ENCODE results near the gene FGF7.
"Not testable (repeated sequence)": the region's sequence is repeated elsewhere in the genome, so short reads cannot be mapped to it uniquely, and the experiment has no call there.

Gene FGF7, protein sequence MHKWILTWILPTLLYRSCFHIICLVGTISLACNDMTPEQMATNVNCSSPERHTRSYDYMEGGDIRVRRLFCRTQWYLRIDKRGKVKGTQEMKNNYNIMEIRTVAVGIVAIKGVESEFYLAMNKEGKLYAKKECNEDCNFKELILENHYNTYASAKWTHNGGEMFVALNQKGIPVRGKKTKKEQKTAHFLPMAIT

GRCh38 chr15:49423021-49423420 is at the start of gene FGF7:
Gene FGF7, plus strand, starts transcription at chr15:49423242. Its CDS starts 1,056 bp downstream, at chr15:49424298.
- no peak for DNase-seq

DNA sequence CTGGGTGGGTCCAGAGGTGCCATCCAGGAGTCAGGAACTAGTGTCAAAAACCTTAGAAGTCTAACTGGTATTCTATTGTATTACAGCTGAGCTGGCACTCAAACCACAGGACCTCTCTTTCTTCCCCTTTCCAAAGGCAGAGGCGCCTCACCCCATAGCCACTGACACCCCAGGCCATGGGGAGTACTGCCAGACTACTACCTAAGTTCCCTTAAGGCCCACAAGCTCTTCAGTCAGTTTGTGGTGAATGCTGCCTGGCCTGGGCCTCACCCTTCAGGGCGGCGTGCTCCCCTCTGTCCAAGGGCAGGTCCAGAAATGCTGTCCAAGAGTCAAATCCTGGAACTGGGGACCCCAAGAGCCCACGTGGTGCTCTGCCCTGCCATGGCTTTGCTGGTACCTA is 43.0 kb upstream of the FGF7 start:
- no peak for DNase-seq

GRCh38 chr15:49380912-49381311 is 42.1 kb upstream of the FGF7 start:
- DNase-seq: no peak

GRCh38 chr15:49382394-49382793 is 40.6 kb upstream of the FGF7 start:
- no peak for DNase-seq

DNA sequence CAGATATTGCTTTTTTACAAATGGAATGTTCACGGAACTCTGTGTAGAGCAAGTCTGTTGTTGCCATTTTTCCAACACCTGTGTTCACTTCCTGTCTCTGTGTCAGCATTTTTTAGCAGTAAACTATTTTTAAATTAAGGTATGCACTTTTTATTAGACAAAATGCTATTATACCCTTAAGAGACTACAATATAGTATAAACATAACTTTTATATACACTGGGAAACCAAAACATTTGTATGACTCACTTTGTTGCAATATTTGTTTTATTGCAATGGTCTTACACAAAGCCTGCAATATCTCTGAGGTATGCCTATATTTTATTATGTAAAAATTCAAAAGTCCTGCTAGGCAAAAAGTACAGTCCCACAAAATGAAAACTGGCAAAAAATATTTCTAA is 39.8 kb upstream of the FGF7 start:
- DNase-seq: no peak

- DNase-seq: no peak
Observed at GRCh38 chr15:49387471-49387870, 35.6 kb upstream of the FGF7 start.

DNA sequence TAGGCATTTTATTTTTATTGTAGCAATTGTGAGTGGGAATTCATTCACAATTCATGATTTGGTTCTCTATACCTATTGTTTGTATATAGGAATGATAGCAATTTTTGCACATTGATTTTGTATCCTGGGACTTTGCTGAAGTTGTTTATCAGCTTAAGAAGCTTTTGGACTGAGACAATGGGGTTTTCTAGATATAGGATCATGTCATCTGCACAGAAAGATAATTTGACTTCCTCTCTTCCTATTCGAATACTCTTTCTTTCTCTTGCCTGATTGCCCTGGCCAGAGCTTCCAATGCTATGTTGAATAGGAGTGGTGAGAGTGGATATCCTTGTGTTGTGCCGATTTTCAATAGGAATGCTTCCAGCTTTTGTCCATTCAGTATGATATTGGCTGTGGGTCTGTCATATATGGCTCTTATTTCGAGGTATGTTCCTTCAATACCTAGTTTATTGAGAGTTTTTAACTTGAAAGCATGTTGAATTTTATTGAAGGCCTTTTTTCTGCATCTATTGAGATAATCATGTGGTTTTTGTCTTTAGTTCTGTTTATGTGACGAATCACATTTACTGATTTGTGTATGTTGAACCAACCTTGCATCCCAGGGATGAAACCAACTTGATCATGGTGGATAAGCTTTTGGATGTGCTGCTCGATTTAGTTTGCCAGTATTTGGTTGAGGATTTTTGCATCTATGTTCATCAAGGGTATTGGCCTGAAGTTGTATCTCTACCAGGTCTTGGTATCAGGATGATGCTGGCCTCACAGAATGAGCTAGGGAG is 20.3 kb upstream of the FGF7 start:
- DNase-seq: not testable (repeated sequence)

DNA sequence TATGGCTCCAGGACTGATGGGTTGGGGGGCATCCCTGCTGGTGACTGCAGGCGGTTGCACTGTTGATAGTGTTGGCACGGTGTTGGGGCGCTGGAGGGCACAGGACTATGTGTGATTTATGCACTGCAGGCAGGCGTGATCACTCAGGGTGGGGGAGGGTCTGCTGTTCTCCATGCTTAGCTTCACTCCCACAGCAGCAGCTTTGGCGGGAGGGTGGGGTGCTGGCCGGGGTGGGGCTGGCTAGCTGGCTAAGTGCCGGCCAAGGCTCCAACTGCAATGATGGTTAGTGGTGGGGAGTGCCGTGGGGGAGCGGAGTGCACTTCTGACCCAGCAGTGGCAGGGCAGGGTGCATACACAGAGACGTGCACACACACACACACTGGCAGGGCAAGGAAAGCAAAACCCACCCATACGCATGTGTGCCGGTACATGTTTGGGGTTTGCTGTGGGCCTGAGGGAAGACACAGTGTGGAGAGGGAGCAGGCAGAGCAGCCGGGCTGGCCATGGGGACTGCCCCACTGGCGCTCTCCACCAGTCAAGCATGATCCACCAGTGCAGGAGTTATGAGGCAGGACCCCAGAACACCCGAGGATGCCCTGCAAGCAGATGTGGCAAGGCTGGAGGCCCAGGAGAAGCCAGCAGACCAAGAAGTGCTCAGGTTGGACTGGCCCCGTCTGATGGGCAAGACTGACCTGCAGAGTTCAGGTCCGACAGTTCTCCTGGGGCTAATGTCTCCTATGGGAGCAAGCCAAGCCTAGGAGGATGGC is 16.5 kb upstream of the FGF7 start:
- no peak for DNase-seq

DNA sequence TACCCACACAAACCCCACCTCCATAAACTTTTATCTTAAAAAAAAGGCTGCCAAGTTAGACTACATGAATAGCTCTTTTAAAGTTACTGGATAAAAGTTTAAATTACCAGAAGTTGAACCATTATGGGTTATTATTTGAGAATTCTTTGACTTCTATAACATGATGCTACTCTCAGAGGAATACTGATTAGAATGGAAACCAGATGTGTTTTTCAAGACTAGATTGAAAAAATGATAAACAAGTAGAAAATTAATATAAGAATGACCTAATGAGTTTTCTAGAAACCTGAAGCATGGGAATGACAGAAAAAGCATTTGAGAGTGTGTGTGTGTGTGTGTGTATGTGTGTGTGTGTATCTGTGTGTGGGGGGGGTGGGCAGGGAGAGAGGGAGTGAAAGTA is 12.4 kb upstream of the FGF7 start:
- no peak for DNase-seq

- no peak for DNase-seq
Observed at GRCh38 chr15:49412797-49413196, 10.2 kb upstream of the FGF7 start.

GRCh38 chr15:49415149-49415548 is 7.9 kb upstream of the FGF7 start:
- DNase-seq: no peak

DNA sequence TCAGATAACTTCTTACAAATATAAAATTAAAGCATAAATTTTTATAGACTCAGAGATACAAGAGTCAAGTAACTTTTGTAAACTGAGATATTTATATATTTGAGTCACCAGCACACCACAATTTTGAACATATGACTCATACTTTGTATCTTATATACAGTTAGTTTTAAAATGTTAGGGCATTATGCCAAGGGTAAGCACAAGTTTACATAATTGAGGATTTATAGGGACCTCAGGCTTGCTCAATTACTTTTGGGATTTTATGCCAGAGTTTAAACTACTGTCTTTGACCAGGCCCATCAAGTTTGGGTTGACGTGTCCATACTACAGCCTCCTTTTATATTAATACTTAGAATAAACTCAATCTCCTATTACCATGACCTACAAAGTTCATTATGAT is 7.4 kb upstream of the FGF7 start:
- DNase-seq: no peak

DNA sequence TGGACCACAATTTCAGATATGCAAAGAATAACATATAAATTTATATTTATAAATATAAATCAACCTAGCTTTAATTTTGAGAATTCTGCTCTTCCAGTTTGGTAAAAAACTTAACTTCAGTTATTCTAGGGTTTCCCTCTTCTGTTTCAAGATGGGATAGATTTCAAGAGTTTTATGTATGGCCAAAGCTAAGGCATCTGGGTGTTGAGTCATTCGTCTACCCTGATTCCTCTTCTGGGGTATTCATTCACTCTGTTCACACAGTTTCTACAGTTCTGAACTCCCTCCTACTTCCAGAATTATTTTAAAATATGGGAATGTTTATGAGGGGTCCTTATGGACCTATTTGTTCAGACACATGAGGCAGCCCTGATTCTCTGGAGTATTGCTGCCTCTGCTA is 4.2 kb upstream of the FGF7 start:
- DNase-seq: no peak

- peak; percentile 25 for DNase-seq
Observed at GRCh38 chr15:49421991-49422390, 1.1 kb upstream of the FGF7 start.

- no peak for DNase-seq
Observed at GRCh38 chr15:49423901-49424550, 984 bp downstream of the FGF7 start.

DNA sequence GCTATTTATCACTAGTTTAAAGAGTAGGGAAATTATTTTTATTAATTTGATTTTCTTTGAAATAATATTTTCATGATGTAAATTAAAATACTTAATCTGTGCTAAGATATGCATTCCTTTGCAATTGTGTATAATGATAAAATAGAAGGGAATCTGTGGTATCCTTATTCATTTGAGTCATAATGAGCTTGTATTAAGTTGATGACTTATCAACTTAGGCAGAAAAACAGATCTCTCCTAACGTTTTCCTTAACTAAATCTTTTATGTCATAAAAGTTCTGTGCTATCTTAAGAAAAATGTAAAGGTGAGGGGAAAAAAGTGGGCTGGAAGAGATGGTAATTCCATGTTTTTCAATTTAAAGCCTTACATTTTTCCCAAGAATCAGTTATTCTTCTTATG is 1.9 kb downstream of the FGF7 start:
- no peak for DNase-seq

- DNase-seq: no peak
Observed at GRCh38 chr15:49427372-49427771, 4.3 kb downstream of the FGF7 start.

- no peak for DNase-seq
Observed at GRCh38 chr15:49428409-49429095, 5.5 kb downstream of the FGF7 start.

DNA sequence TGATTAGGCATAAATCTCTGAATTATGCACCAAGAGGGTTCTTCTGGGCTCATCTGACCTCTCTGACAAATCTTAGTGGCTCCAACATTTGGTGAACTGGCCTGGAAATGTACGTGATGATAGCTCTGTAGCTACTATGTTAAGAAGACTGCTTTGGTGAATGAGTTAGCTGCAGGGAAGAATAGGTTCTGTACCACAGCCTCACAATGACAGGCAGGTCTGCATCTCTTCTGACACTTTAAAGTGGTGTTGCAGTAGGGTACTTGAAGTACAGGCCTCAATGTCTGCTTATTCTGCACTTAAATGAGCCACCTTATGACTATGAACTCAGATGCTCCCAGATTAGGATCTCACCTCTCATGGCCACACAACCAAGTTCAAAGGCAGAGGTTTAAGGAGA is 7.0 kb downstream of the FGF7 start:
- no peak for DNase-seq

- no peak for DNase-seq
Observed at GRCh38 chr15:49435174-49435573, 12.1 kb downstream of the FGF7 start.

- DNase-seq: no peak
Observed at GRCh38 chr15:49436751-49437150, 13.7 kb downstream of the FGF7 start.

- DNase-seq: no peak
Observed at GRCh38 chr15:49438962-49439631, 16.1 kb downstream of the FGF7 start.

Data from NCI-H748 treated with DMSO at 0.1 percent for 48 hours (cell line).